ENCODE results near the gene FAM161B.

DNA sequence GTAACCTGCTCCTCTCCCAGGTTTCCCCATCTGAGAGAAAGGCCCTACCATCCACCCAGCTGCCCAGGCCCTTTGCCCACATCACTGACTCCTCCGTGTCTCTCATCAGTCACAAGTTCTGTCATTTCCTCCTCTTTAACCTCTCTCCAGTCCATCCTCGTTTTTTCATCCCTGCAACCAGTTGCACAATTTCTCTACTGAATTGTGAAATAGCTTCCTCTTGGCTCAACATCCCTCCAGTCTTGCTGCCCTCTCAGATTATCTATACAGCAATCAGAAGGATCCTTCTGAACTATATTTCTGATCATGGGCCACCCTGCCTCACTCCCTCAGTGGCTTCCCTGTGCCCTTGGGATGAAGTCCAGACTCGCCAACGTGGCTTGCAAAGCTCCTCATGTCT, 6.8 kb downstream of the FAM161B start:
- TF ChIP-seq, protein P1, sequence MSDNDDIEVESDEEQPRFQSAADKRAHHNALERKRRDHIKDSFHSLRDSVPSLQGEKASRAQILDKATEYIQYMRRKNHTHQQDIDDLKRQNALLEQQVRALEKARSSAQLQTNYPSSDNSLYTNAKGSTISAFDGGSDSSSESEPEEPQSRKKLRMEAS (IDR thresholded peaks at IDR 0.05), result no peak
- no peak for TF ChIP-seq RCOR1 (IDR thresholded peaks at IDR 0.05; ENCODE audit: low read depth, low read length)
- TF ChIP-seq, protein P2, sequence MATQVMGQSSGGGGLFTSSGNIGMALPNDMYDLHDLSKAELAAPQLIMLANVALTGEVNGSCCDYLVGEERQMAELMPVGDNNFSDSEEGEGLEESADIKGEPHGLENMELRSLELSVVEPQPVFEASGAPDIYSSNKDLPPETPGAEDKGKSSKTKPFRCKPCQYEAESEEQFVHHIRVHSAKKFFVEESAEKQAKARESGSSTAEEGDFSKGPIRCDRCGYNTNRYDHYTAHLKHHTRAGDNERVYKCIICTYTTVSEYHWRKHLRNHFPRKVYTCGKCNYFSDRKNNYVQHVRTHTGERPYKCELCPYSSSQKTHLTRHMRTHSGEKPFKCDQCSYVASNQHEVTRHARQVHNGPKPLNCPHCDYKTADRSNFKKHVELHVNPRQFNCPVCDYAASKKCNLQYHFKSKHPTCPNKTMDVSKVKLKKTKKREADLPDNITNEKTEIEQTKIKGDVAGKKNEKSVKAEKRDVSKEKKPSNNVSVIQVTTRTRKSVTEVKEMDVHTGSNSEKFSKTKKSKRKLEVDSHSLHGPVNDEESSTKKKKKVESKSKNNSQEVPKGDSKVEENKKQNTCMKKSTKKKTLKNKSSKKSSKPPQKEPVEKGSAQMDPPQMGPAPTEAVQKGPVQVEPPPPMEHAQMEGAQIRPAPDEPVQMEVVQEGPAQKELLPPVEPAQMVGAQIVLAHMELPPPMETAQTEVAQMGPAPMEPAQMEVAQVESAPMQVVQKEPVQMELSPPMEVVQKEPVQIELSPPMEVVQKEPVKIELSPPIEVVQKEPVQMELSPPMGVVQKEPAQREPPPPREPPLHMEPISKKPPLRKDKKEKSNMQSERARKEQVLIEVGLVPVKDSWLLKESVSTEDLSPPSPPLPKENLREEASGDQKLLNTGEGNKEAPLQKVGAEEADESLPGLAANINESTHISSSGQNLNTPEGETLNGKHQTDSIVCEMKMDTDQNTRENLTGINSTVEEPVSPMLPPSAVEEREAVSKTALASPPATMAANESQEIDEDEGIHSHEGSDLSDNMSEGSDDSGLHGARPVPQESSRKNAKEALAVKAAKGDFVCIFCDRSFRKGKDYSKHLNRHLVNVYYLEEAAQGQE (IDR thresholded peaks at IDR 0.05), result no peak
- TF ChIP-seq, protein P3, sequence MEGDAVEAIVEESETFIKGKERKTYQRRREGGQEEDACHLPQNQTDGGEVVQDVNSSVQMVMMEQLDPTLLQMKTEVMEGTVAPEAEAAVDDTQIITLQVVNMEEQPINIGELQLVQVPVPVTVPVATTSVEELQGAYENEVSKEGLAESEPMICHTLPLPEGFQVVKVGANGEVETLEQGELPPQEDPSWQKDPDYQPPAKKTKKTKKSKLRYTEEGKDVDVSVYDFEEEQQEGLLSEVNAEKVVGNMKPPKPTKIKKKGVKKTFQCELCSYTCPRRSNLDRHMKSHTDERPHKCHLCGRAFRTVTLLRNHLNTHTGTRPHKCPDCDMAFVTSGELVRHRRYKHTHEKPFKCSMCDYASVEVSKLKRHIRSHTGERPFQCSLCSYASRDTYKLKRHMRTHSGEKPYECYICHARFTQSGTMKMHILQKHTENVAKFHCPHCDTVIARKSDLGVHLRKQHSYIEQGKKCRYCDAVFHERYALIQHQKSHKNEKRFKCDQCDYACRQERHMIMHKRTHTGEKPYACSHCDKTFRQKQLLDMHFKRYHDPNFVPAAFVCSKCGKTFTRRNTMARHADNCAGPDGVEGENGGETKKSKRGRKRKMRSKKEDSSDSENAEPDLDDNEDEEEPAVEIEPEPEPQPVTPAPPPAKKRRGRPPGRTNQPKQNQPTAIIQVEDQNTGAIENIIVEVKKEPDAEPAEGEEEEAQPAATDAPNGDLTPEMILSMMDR (IDR thresholded peaks at IDR 0.05), result no peak
- TF ChIP-seq HOXB13 (CRISPR knock-in tag; IDR thresholded peaks at IDR 0.05; ENCODE audit: low read depth), result no peak
- no peak for TF ChIP-seq RAD21 (conservative IDR thresholded peaks at IDR 0.05 in 1 of 2, IDR thresholded peaks at IDR 0.05 in 1 of 2)
- no peak for TF ChIP-seq RNF2 (IDR thresholded peaks at IDR 0.05; ENCODE audit: borderline replicate concordance, low read depth)
- TF ChIP-seq CHD2 (IDR thresholded peaks at IDR 0.05; ENCODE audit: low read length, partially characterized antibody), result no peak
- TF ChIP-seq, protein P4, sequence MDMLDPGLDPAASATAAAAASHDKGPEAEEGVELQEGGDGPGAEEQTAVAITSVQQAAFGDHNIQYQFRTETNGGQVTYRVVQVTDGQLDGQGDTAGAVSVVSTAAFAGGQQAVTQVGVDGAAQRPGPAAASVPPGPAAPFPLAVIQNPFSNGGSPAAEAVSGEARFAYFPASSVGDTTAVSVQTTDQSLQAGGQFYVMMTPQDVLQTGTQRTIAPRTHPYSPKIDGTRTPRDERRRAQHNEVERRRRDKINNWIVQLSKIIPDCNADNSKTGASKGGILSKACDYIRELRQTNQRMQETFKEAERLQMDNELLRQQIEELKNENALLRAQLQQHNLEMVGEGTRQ (IDR thresholded peaks at IDR 0.05), result no peak
- no peak for TF ChIP-seq CBX8 (IDR thresholded peaks at IDR 0.05)
- TF ChIP-seq POLR2A (IDR thresholded peaks at IDR 0.05; ENCODE audit: low read length), result no peak
- no peak for TF ChIP-seq KDM1A (IDR thresholded peaks at IDR 0.05; ENCODE audit: low read depth)
- TF ChIP-seq RARB (CRISPR knock-in tag; IDR thresholded peaks at IDR 0.05), result no peak

Data from A549 (cell line).